Left kidney (tissue), 2 donors: Measurements from ENCODE around the gene OPA1. TPM values are rescaled to one million over a fixed set of nuclear protein-coding genes. Genes with fewer than 3 reads are reported as not detected.
A peak's percentile ranks its signal among the peaks of the same experiment; 100 is the strongest.
"Not testable (repeated sequence)": the region's sequence is repeated elsewhere in the genome, so short reads cannot be mapped to it uniquely, and the experiment has no call there.

Experiments used
- DNase-seq: peaks from one replicate; pipeline ENCODE4 v3.0.0-alpha.2; 2013
- polyA plus RNA-seq: library from polyadenylated mRNA; unstranded; fragments of 120-200 nt; gene quantifications from one replicate; pipeline ENCODE4 v1.2.1, GENCODE V29; 2013; ENCODE audit not compliant: insufficient read length

OPA1 gene
- polyA plus RNA-seq, 1 donor: 86.4 TPM

- no peak for DNase-seq
Measured at GRCh38 chr3:193585530-193585929, 7.5 kb upstream of the OPA1 start.

GRCh38 chr3:193586526-193586925 is 6.5 kb upstream of the OPA1 start:
- DNase-seq: no peak

- no peak for DNase-seq
Measured at GRCh38 chr3:193589129-193589528, 3.9 kb upstream of the OPA1 start.

- DNase-seq: no peak
Measured at GRCh38 chr3:193589616-193590015, 3.4 kb upstream of the OPA1 start.

GRCh38 chr3:193590088-193590856 is 2.7 kb upstream of the OPA1 start:
- DNase-seq: no peak

- no peak for DNase-seq
Measured at GRCh38 chr3:193593668-193594030, 641 bp downstream of the OPA1 start.

- DNase-seq: no peak
Measured at GRCh38 chr3:193594946-193595689, 2.1 kb downstream of the OPA1 start.

GRCh38 chr3:193595939-193596487 is 3.0 kb downstream of the OPA1 start:
- no peak for DNase-seq

GRCh38 chr3:193598202-193598601 is 5.2 kb downstream of the OPA1 start:
- no peak for DNase-seq

GRCh38 chr3:193599393-193599792 is 6.4 kb downstream of the OPA1 start:
- no peak for DNase-seq

- DNase-seq: peak; percentile 22
Measured at GRCh38 chr3:193605876-193606275, 12.9 kb downstream of the OPA1 start.

- DNase-seq: not testable (repeated sequence)
Measured at GRCh38 chr3:193606892-193607291, 13.9 kb downstream of the OPA1 start.

GRCh38 chr3:193610516-193610915 is 17.5 kb downstream of the OPA1 start:
- DNase-seq: not testable (repeated sequence)

GRCh38 chr3:193614430-193614829 is 21.4 kb downstream of the OPA1 start:
- no peak for DNase-seq

GRCh38 chr3:193617628-193618027 is 24.6 kb downstream of the OPA1 start:
- DNase-seq: no peak

- no peak for DNase-seq
Measured at GRCh38 chr3:193620057-193620456, 27.0 kb downstream of the OPA1 start.

- DNase-seq: no peak
Measured at GRCh38 chr3:193620650-193621049, 27.6 kb downstream of the OPA1 start.

GRCh38 chr3:193621127-193621526 is 28.1 kb downstream of the OPA1 start:
- no peak for DNase-seq

GRCh38 chr3:193630005-193630404 is 37.0 kb downstream of the OPA1 start:
- DNase-seq: no peak

- no peak for DNase-seq
Measured at GRCh38 chr3:193637831-193638230, 44.8 kb downstream of the OPA1 start.

GRCh38 chr3:193638833-193639232 is 45.8 kb downstream of the OPA1 start:
- DNase-seq: no peak

- DNase-seq: no peak
Measured at GRCh38 chr3:193640165-193640715, 47.2 kb downstream of the OPA1 start.
